ENCODE results near the gene SF1. TPM values are rescaled to one million over a fixed set of nuclear protein-coding genes. Genes with fewer than 3 reads are reported as not detected.

Gene SF1
- total and polyA plus RNA-seq, 2 of the 4 experiments (the other 2 are of a cell fraction) = 56.8 to 88.0 TPM

GRCh38 chr11:64731601-64732000 is 46.7 kb downstream of the SF1 start:
- BruUV-seq (replicated peaks) = no TSS peak

More at GRCh38 chr11:64731601-64732000, 46.7 kb downstream of the SF1 start:
- no peak overlapping the region for H2AK9ac ChIP-seq (replicated peaks; ENCODE audit: low read depth, low read length, poor library complexity)
- H2AK5ac ChIP-seq (ENCODE audit: low read depth, low read length) = no peak overlapping the region
- H3K4me1 ChIP-seq (ENCODE audit: control insufficient read depth, insufficient read depth, low read length) = no peaks in the 10 kb centered on the region
- no peak overlapping the region for H3K4ac ChIP-seq (ENCODE audit: low read depth, low read length)
- H3K27me3 ChIP-seq (ENCODE audit: control insufficient read depth, insufficient read depth, low read length) = peaks cover 52% of the 10 kb centered on the region
- no peak overlapping the region for H3K27ac ChIP-seq (ENCODE audit: insufficient read depth, low read length)
- no peak overlapping the region for H2BK20ac ChIP-seq (ENCODE audit: low read depth, low read length)
- no peaks in the 10 kb centered on the region for H3K79me1 ChIP-seq (ENCODE audit: low read depth in 1 of 2, low read length in 2 of 2)
- no peak overlapping the region for H2BK120ac ChIP-seq (ENCODE audit: low read depth, low read length)
- H4K8ac ChIP-seq (ENCODE audit: low read depth in 2 of 2, low read length in 2 of 2) = no peak overlapping the region
- intact Hi-C loops (cut with micrococcal nuclease) = no loop called here
- no peak overlapping the region for H3K23ac ChIP-seq (ENCODE audit: low read depth, low read length)
- no peak overlapping the region for H2BK15ac ChIP-seq (ENCODE audit: low read depth, low read length)
- H4K91ac ChIP-seq (ENCODE audit: insufficient read depth, low read depth, low read length) = no peak overlapping the region
- in situ Hi-C loops (cut with MboI; ENCODE audit: low sequenced_read_pairs) = no loop called here
- H3K9me3 ChIP-seq (ENCODE audit: control insufficient read depth, insufficient read depth, low read length) = no peaks in the 10 kb centered on the region
- no peak overlapping the region for H4K5ac ChIP-seq (ENCODE audit: low read depth, low read length)
- dilution Hi-C loops (cut with HindIII; ENCODE audit: low sequenced_read_pairs, unreplicated experiment) = no loop called here
- H3K9ac ChIP-seq (ENCODE audit: low read depth, low read length) = no peak overlapping the region
- no peaks in the 10 kb centered on the region for H3K36me3 ChIP-seq (ENCODE audit: control insufficient read depth, insufficient read depth, low read length)
- WGBS, 2 experiments (ENCODE audit: extremely low coverage in 2 of 2, insufficient read length in 1 of 2) = 50% methylated on average over 1 of the region's 3 CpGs; no CpG with 5 or more reads in 1 of the 2 experiments
- no peak for TF ChIP-seq RCOR1 (IDR thresholded peaks at IDR 0.05; ENCODE audit: insufficient replicate concordance, low read length)
- TF ChIP-seq POLR2A (IDR thresholded peaks at IDR 0.05; ENCODE audit: low read depth, low read length) = no peak
- no peak for TF ChIP-seq MAZ (IDR thresholded peaks at IDR 0.05; ENCODE audit: borderline replicate concordance, low read depth, low read length)
- TF ChIP-seq CEBPB (IDR thresholded peaks at IDR 0.05; ENCODE audit: low read depth, low read length) = no peak
- no peak for TF ChIP-seq MXI1 (IDR thresholded peaks at IDR 0.05; ENCODE audit: borderline replicate concordance, low read depth, low read length)
- TF ChIP-seq, protein P1, sequence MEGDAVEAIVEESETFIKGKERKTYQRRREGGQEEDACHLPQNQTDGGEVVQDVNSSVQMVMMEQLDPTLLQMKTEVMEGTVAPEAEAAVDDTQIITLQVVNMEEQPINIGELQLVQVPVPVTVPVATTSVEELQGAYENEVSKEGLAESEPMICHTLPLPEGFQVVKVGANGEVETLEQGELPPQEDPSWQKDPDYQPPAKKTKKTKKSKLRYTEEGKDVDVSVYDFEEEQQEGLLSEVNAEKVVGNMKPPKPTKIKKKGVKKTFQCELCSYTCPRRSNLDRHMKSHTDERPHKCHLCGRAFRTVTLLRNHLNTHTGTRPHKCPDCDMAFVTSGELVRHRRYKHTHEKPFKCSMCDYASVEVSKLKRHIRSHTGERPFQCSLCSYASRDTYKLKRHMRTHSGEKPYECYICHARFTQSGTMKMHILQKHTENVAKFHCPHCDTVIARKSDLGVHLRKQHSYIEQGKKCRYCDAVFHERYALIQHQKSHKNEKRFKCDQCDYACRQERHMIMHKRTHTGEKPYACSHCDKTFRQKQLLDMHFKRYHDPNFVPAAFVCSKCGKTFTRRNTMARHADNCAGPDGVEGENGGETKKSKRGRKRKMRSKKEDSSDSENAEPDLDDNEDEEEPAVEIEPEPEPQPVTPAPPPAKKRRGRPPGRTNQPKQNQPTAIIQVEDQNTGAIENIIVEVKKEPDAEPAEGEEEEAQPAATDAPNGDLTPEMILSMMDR (conservative IDR thresholded peaks at IDR 0.05; ENCODE audit: low read depth, low read length) = no peak
- no peak for TF ChIP-seq BHLHE40 (IDR thresholded peaks at IDR 0.05; ENCODE audit: low read depth, low read length)
- TF ChIP-seq ELK1 (IDR thresholded peaks at IDR 0.05; ENCODE audit: borderline replicate concordance, low read depth, low read length) = no peak
- TF ChIP-seq FOS (IDR thresholded peaks at IDR 0.05; ENCODE audit: low read depth, low read length) = no peak
- no peak for TF ChIP-seq RFX5 (IDR thresholded peaks at IDR 0.05; ENCODE audit: low read depth, low read length)
- TF ChIP-seq SMC3 (IDR thresholded peaks at IDR 0.05; ENCODE audit: low read depth, low read length) = no peak
- no peak for TF ChIP-seq RAD21 (IDR thresholded peaks at IDR 0.05; ENCODE audit: low read length)
- TF ChIP-seq USF2 (IDR thresholded peaks at IDR 0.05; ENCODE audit: low read depth, low read length) = no peak
- TF ChIP-seq NFE2L2 (IDR thresholded peaks at IDR 0.05; ENCODE audit: low read depth, low read length) = no peak
- TF ChIP-seq MAFK (IDR thresholded peaks at IDR 0.05; ENCODE audit: low read depth, low read length) = no peak
- no peak overlapping the region for H3K14ac ChIP-seq (replicated peaks; ENCODE audit: low read depth, low read length)
- POLR2A ChIA-PET (ENCODE audit: unreplicated experiment) = no interaction called here
- no peak overlapping the region for H3K4me3 ChIP-seq (ENCODE audit: insufficient read depth, low read depth, low read length)
- no peaks in the 10 kb centered on the region for H4K20me1 ChIP-seq (ENCODE audit: insufficient read depth, low read length)
- no peak overlapping the region for H3K4me2 ChIP-seq (ENCODE audit: low read depth, low read length)
- no peaks in the 10 kb centered on the region for H3K9me1 ChIP-seq (ENCODE audit: insufficient read depth, low read length)
- DNase-seq (no peak), ATAC-seq (ENCODE audit: low read depth) (no peak)
- CTCF ChIA-PET = no interaction called here
- no peak overlapping the region for H2AFZ ChIP-seq (replicated peaks; ENCODE audit: low read length, poor library complexity)
- H3K18ac ChIP-seq (ENCODE audit: low read depth, low read length) = no peak overlapping the region
- H2BK5ac ChIP-seq (ENCODE audit: low read depth, low read length, poor library complexity, severe bottlenecking) = no peak overlapping the region
- no peak overlapping the region for H3K56ac ChIP-seq (ENCODE audit: extremely low read depth, insufficient read depth, low read length)
